NCI-H524 (cell line): Measurements from ENCODE around the gene CYP4F12.

Experiments used
- DNase-seq, 2 experiments: peaks; one replicate each; lab custom pipeline; 2025; lab: John Stamatoyannopoulos, UW

CYP4F12 gene

DNA sequence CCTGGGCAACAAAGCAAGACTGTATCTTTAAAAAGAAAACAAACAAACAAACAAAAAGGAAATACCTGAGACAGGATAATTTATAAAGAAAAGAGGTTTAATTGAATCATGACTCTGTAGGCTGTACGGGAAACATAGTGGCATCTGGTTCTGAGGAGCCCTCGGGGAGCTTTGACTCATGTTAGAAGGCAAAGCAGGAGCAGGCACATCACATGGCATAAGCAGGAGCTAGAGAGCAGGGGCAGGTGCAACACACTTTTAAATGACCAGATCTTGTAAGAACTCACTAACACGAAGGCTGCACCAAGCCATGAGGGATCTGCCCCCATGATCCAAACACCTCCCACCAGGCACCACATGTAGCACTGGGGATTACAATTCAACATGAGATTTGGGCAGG lies 41.8 kb downstream of the CYP4F12 start:
- no peak for DNase-seq

GRCh38 chr19:15715642-15716041 lies 42.8 kb downstream of the CYP4F12 start:
- no peak for DNase-seq

DNA sequence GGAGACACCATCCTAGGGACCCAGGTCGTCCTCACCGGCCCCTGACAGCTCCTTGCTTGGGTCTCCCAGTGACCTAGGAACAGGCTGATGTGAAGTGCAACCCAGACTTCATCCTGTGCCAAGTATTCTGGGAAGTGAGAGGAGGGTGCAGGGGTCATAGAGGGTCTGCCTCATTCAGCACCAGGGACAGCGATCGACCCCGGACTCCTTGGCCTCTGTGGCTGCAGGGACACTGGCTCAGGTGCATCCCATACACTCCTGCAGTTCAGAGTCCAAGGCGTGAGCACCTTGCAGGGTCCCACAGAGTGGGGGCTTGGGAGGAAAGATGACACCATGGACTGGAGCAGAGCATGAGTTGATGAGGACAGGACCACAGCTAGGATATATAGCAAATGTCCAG lies 44.9 kb downstream of the CYP4F12 start:
- DNase-seq = no peak

GRCh38 chr19:15721268-15721667 lies 48.4 kb downstream of the CYP4F12 start:
- DNase-seq = no peak

DNA sequence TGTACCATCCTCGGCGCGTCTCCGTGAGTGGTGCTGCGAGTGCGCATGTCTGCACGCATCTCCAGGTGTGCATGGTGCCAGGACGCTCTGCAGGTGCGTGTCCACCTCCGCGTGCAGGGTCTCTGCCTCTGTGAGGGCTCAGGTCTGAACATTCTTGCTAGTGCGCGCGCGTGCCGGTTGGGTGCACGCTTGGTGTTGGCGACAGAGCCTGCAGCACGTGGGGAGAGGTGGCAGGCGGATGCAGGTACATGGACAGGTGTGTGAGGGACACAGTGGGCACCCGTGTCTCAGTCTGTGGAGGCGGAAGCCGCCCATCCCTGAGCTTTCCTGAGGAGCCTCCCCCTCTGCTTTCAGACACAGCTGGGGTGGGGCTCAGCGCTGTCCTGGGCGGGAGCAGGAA lies 50.1 kb downstream of the CYP4F12 start:
- no peak for DNase-seq

- no peak for DNase-seq
Measured at GRCh38 chr19:15727724-15728123, 54.8 kb downstream of the CYP4F12 start, which contains the start of gene OR10H2. TSS of gene OR10H2 (plus strand) at chr19:15728024. CDS start at chr19:15728044, 20 bp downstream.

DNA sequence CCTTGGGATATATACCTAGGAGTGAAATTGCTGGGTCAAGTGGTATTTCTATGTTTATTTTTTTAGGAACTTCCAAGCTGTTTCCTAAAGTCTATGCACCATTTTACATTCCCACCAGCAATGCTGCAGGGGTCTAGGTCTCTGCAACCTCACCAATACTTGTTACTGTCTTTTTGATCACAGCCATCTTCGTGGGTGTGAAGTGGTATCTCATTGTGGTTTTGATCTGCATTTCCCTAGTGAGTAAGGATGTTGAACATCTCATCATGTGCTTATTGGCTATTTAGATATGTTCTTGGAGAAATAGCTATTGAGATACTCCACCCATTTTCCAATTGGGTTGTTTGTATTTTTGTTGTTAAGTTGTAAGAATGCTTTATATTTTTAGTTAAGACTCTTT lies 57.7 kb downstream of the CYP4F12 start:
- DNase-seq = no peak

DNA sequence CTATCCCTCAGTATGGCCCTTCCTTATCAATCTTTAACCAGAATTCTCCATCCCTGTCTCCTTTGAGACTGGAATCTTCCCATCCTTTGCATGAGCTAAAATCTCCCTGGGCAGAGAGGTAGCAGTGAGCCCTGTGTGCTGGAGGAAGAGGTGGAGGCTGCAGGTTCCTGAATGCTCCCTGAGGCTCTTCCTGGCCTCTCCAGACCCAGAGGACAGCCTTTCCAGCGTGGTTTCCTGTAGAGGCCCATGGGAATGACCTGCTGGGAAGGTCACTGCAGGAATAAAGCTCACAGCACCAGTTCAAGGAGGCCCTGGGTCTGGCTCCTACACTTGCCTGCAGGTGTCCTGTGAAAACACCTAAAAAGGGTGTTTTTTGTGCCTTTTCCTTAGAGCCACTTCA lies 59.5 kb downstream of the CYP4F12 start:
- DNase-seq = no peak

DNA sequence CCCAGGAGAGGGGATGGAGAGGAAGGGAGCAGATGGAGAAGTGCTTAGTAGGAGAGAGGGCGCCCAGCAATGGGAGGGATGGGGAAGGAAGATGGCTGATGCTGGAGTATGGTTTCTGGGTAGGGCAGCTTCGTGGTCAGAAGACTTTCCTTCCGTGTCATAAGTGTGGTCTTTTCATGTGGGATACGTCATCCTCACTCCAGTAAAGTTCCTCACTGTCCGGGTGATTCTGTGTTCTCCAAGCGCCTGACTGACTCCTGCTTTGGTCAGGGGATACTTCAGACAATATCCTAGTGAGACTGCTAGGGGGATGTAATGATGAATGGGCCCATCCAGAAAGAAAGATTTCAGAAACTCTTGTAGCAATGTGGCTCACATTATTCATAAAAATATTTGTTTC lies 61.0 kb downstream of the CYP4F12 start:
- DNase-seq = no peak

GRCh38 chr19:15737722-15738121 lies 64.8 kb downstream of the CYP4F12 start, which contains the start of gene OR10H3:
TSS of gene OR10H3 (plus strand) at chr19:15737985. CDS start at chr19:15741393, 3,408 bp downstream.
- no peak for DNase-seq

DNA sequence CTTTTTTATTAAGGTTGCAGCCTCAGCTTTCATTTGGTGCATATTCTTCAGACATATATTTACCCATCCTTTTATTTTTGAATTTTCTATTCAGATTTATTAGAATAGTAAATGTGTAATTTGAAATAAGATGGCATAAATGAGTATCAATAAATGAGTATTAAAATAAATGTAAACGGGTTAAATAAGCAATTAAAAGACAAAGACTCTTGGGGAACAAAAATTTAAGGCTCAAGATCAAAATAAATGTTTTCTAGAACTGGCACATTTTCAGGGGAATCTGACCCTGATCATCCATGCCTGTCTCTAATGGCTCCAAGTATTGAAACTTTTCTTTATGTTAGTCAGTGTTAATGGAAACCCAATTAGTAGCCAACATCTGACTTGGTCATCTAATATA lies 67.9 kb downstream of the CYP4F12 start:
- no peak for DNase-seq
